IMR-90 (cell line): ENCODE measurements around the gene PDK4.
A peak's percentile ranks its signal among the peaks of the same experiment; 100 is the strongest.

Experiments
- CEBPB ChIP-seq: IDR thresholded peaks from 2 replicates; pipeline ENCODE4 v1.6.1; 2012; ENCODE audit warnings: low read depth, low read length, improper control_type of control experiment
- CTCF ChIP-seq: conservative IDR thresholded peaks from 2 replicates; pipeline ENCODE4 v1.5.1; 2012; ENCODE audit warnings: mild to moderate bottlenecking, low read depth, low read length, improper control_type of control experiment
- MXI1 ChIP-seq: IDR thresholded peaks from 2 replicates; pipeline ENCODE4 v1.6.1; 2012; ENCODE audit warnings: low read depth, mild to moderate bottlenecking, low read length, moderate library complexity, borderline replicate concordance
- POLR2A ChIP-seq: IDR thresholded peaks from 2 replicates; pipeline ENCODE4 v1.6.1; 2012; ENCODE audit warnings: mild to moderate bottlenecking, low read depth, low read length
- RAD21 ChIP-seq: IDR thresholded peaks from 2 replicates; pipeline ENCODE4 v1.6.1; 2012; ENCODE audit warnings: low read length, improper control_type of control experiment
- RCOR1 ChIP-seq: IDR thresholded peaks from 2 replicates; pipeline ENCODE4 v1.6.1; 2012; ENCODE audit warnings: mild to moderate bottlenecking, low read length, improper control_type of control experiment; ENCODE audit not compliant: insufficient replicate concordance

DNA sequence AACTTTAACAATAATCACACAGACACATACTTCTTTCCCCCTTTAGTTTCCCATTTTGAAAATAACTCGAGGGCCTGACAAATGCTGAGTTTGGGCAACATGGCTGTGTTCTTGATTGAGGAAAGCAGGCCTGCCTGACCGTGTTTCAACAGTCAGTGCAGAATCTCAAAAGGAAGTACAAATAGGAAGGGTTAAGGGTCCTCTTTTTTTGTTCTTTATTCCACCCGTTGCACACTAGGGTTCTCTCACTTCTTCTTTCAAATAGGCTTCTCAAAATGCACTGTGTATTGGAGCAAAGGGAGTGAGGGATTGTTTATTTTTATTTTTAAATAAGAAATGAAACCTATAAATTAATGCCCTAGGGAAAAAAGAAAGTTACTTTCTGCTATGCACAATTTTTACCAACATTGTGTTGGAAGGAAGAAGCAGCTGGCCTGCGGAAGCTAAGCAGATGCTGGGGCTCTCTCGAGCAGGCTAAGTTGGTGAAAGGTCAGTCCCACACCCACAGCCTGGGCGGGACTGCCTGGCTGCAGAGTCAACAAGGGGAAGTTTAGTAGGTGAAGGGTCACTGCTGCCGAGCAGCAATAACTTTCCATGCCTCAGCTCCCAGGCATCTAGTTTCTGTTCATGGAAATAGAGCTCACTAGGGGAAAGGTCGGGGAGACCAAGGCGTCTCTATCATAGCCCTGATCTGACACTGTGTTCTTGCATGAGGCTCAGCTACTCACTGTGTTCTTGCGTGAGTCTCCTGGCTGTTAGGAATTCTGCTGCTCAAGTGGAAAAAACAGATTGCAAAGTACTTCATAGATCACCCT, 12.2 kb upstream of the PDK4 start:
- no peak for TF ChIP-seq CTCF
- TF ChIP-seq MXI1 = no peak
- no peak for TF ChIP-seq RAD21
- peak; percentile 20; the same call in 1 of the 2 replicates for TF ChIP-seq CEBPB
- TF ChIP-seq RCOR1 = peak; percentile 41
- no peak for TF ChIP-seq POLR2A
